ENCODE data around the gene ACSS1.

The ACSS1 gene

GRCh38 chr20:25030649-25031207 lies 27.2 kb downstream of the ACSS1 start:
- no peak for DNase-seq (ENCODE audit: low read depth)

- no peak for DNase-seq (ENCODE audit: low read depth)
Observed at GRCh38 chr20:25030007-25030648, 27.8 kb downstream of the ACSS1 start.

- DNase-seq (ENCODE audit: low read depth) = no peak
Observed at GRCh38 chr20:25025986-25026605, 31.8 kb downstream of the ACSS1 start.

GRCh38 chr20:25025091-25025861 lies 32.7 kb downstream of the ACSS1 start:
- DNase-seq (ENCODE audit: low read depth) = no peak

GRCh38 chr20:25024171-25024570 lies 33.8 kb downstream of the ACSS1 start:
- DNase-seq (ENCODE audit: low read depth) = no peak

- DNase-seq (ENCODE audit: low read depth) = no peak
Observed at GRCh38 chr20:25023356-25023755, 34.6 kb downstream of the ACSS1 start.

GRCh38 chr20:25022680-25023079 lies 35.3 kb downstream of the ACSS1 start:
- no peak for DNase-seq (ENCODE audit: low read depth)

- no peak for DNase-seq (ENCODE audit: low read depth)
Observed at GRCh38 chr20:25021336-25021735, 36.6 kb downstream of the ACSS1 start.

GRCh38 chr20:25020901-25021301 lies 37.0 kb downstream of the ACSS1 start:
- no peak for DNase-seq (ENCODE audit: low read depth)

- no peak for DNase-seq (ENCODE audit: low read depth)
Observed at GRCh38 chr20:25020345-25020744, 37.6 kb downstream of the ACSS1 start.

GRCh38 chr20:25019381-25020155 lies 38.4 kb downstream of the ACSS1 start:
- no peak for DNase-seq (ENCODE audit: low read depth)

GRCh38 chr20:25018841-25019240 lies 39.1 kb downstream of the ACSS1 start:
- DNase-seq (ENCODE audit: low read depth) = no peak

GRCh38 chr20:25018425-25018824 lies 39.5 kb downstream of the ACSS1 start:
- DNase-seq (ENCODE audit: low read depth) = no peak

GRCh38 chr20:25017257-25017803 lies 40.6 kb downstream of the ACSS1 start:
- DNase-seq (ENCODE audit: low read depth) = no peak

- DNase-seq (ENCODE audit: low read depth) = no peak
Observed at GRCh38 chr20:25016471-25016870, 41.5 kb downstream of the ACSS1 start.

GRCh38 chr20:25015986-25016385 lies 42.0 kb downstream of the ACSS1 start:
- DNase-seq (ENCODE audit: low read depth) = no peak

- no peak for DNase-seq (ENCODE audit: low read depth)
Observed at GRCh38 chr20:25014816-25015215, 43.1 kb downstream of the ACSS1 start.

- DNase-seq (ENCODE audit: low read depth) = no peak
Observed at GRCh38 chr20:25013478-25014380, 44.2 kb downstream of the ACSS1 start.

GRCh38 chr20:25012616-25013189 lies 45.2 kb downstream of the ACSS1 start:
- no peak for DNase-seq (ENCODE audit: low read depth)

GRCh38 chr20:25011831-25012241 lies 46.1 kb downstream of the ACSS1 start:
- no peak for DNase-seq (ENCODE audit: low read depth)
